Stomach (tissue), 9 donors: ENCODE data around the gene SCARB1. TPM values are rescaled to one million over a fixed set of nuclear protein-coding genes. Genes with fewer than 3 reads are reported as not detected.

ENCODE experiments used
- DNase-seq, 2 donors: peaks; one replicate each; pipeline versions ENCODE4 v3.0.0 to v3.0.0-alpha.2; 2013 to 2019
- H3K27ac ChIP-seq, 5 donors: fragments of 200-600 bp in 4 of 5; sonication (generic) in 4 of 5; one replicate each; pipeline ENCODE4 v1.5.1; 2013 to 2019; ENCODE audit warnings: mild to moderate bottlenecking in 1 of 5, moderate library complexity in 1 of 5
- H3K27me3 ChIP-seq, 3 donors: fragments of 200-600 bp; sonication (generic); one replicate each; pipeline ENCODE4 v1.5.1; 2017 to 2019; ENCODE audit warnings: mixed run types in 1 of 3
- H3K36me3 ChIP-seq, 4 donors: fragments of 200-600 bp; sonication (generic); 1 replicate in 3 of 4; 2 replicates in 1 of 4; pipeline ENCODE4 v1.5.1; 2016 to 2019
- H3K4me1 ChIP-seq, 4 donors: fragments of 200-600 bp; sonication (generic); one replicate each; pipeline ENCODE4 v1.5.1; 2016 to 2019
- H3K4me3 ChIP-seq, 4 donors: fragments of 200-600 bp; sonication (generic) in 3 of 4; one replicate each; pipeline ENCODE4 v1.5.1; 2016 to 2019; ENCODE audit warnings: mild to moderate bottlenecking in 1 of 4
- H3K9me3 ChIP-seq, 4 donors: fragments of 200-600 bp; sonication (generic); one replicate each; pipeline ENCODE4 v1.5.1; 2016 to 2019
- CTCF ChIP-seq, 7 experiments: fragments of 450-650 bp in 4 of 7; fragments of 200-600 bp in 3 of 7; sonication (generic) in 3 of 7; IDR thresholded peaks; one replicate each; pipeline ENCODE4 v1.5.1; 2016 to 2019; ENCODE audit warnings: antibody characterized with exemption in 7 of 7, control low read depth in 2 of 7, mild to moderate bottlenecking in 1 of 7
- EP300 ChIP-seq: sonication (generic); formaldehyde crosslinking; IDR thresholded peaks from one replicate; pipeline ENCODE4 v1.6.1; 2017; ENCODE audit warnings: antibody characterized with exemption
- POLR2A ChIP-seq, 4 donors: fragments of 450-650 bp; IDR thresholded peaks; one replicate each; pipeline ENCODE4 v1.6.1; 2016; ENCODE audit warnings: antibody characterized with exemption in 4 of 4, control low read depth in 2 of 4, mild to moderate bottlenecking in 1 of 4, moderate library complexity in 1 of 4
- POLR2AphosphoS5 ChIP-seq, 3 donors: sonication (generic); formaldehyde crosslinking; IDR thresholded peaks; one replicate each; pipeline ENCODE4 v1.6.1; 2016; ENCODE audit warnings: antibody characterized with exemption in 3 of 3
- WGBS, 5 donors: extraction: QIAGEN DNeasy Blood & Tissue Kit in 3 of 5; methylation state at CpG; one replicate each; pipeline versions ENCODE4 v1.1.5 to v1.1.7; 2013 to 2018; 5-methylcytosine and 5-hydroxymethylcytosine counted together
- intact Hi-C: fragments of 100-400 bp; cut with DNase I; formaldehyde crosslinking; loops from one replicate; pipeline ENCODE4 v1.15.1; 2023; ENCODE audit warnings: low total_unique reads
- polyA plus RNA-seq, 3 donors: library from polyadenylated mRNA; stranded (reverse); fragments of 200-250 nt; gene quantifications; one replicate each; pipeline ENCODE4 v1.2.3, GENCODE V29; 2013
- total RNA-seq, 5 donors: library from RNA; depleted of rRNA; stranded (reverse); fragments of >200 nt; gene quantifications; one replicate each; pipeline versions ENCODE4 v1.1.0 to v1.2.3, GENCODE V29; 2014 to 2016
- donor health status: healthy with polysubstance abuse.
- donor health status: Bipolar disorder and iron deficiency.
- donor health status: healthy.

The SCARB1 gene
- total and polyA plus RNA-seq, 8 donors = 2.9 to 63.7 (median 8.8) TPM

- H3K4me3 ChIP-seq = no peak overlapping the region
- TF ChIP-seq POLR2A (IDR thresholded peaks at IDR 0.05) = no peak
- no peak for TF ChIP-seq POLR2AphosphoS5 (IDR thresholded peaks at IDR 0.05)
- no peak for TF ChIP-seq CTCF (IDR thresholded peaks at IDR 0.05)
- no peak for TF ChIP-seq EP300
- peak overlapping the region in 4 of 5 donors; percentile 9 to 20 (median 10) for H3K27ac ChIP-seq
- peaks cover 9 to 21% (median 15%) of the 10 kb centered on the region in 4 donors for H3K4me1 ChIP-seq
- peak; percentile 65 to 84 for DNase-seq
- 60 to 71% (median 64%) methylated on average over 18 of the region's 18 CpGs for WGBS, 5 donors
- no peaks in the 10 kb centered on the region for H3K9me3 ChIP-seq
- no peaks in the 10 kb centered on the region for H3K36me3 ChIP-seq
- H3K27me3 ChIP-seq = no peaks in the 10 kb centered on the region
- intact Hi-C loops = no loop called here
Observed at GRCh38 chr12:124828264-124829007, 35.2 kb downstream of the SCARB1 start.

GRCh38 chr12:124827588-124828184 lies 36.0 kb downstream of the SCARB1 start:
- Histone ChIP-seq H3K4me1 (peaks cover 9 to 20% (median 15%) of the 10 kb centered on the region in 4 donors), H3K9me3 (no peaks in the 10 kb centered on the region), H3K36me3 (no peaks in the 10 kb centered on the region), H3K27ac (no peak overlapping the region), H3K4me3 (no peak overlapping the region), H3K27me3 (no peaks in the 10 kb centered on the region)
- WGBS, 5 donors = 73 to 84% (median 78%) methylated on average over 15 of the region's 15 CpGs
- no peak for DNase-seq
- intact Hi-C loops = no loop called here
- no peak for TF ChIP-seq EP300
- no peak for TF ChIP-seq CTCF (IDR thresholded peaks at IDR 0.05)

DNA sequence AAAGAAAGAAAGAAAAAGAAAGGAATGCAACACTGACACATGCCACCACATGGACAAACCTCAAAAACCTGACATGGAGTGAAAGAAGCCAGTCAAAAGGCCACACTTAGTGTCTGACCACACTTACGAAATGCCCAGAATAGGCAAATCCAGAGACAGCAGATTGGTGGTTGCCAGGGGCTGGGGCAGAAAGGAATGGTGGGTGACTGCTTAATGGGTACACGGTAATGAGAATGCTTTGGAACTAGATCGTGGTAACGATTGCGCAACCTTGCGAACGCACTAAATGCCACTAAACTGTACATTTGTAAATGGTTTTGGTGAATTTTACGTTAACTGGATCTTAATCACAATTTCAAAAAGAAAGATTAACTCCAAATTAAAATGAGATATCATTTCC lies 39.5 kb downstream of the SCARB1 start:
- 87 to 93% (median 91%) methylated on average over 8 of the region's 8 CpGs for WGBS, 5 donors
- H3K4me1 ChIP-seq = peaks cover 11 to 23% (median 17%) of the 10 kb centered on the region in 4 donors
- intact Hi-C loops = no loop called here
- H3K27ac ChIP-seq = no peak overlapping the region
- no peaks in the 10 kb centered on the region for H3K27me3 ChIP-seq
- no peak overlapping the region for H3K4me3 ChIP-seq
- H3K9me3 ChIP-seq = no peaks in the 10 kb centered on the region
- TF ChIP-seq EP300 (no peak), POLR2A (IDR thresholded peaks at IDR 0.05) (no peak), CTCF (IDR thresholded peaks at IDR 0.05) (no peak), POLR2AphosphoS5 (IDR thresholded peaks at IDR 0.05) (no peak)
- no peaks in the 10 kb centered on the region for H3K36me3 ChIP-seq
- DNase-seq = no peak

DNA sequence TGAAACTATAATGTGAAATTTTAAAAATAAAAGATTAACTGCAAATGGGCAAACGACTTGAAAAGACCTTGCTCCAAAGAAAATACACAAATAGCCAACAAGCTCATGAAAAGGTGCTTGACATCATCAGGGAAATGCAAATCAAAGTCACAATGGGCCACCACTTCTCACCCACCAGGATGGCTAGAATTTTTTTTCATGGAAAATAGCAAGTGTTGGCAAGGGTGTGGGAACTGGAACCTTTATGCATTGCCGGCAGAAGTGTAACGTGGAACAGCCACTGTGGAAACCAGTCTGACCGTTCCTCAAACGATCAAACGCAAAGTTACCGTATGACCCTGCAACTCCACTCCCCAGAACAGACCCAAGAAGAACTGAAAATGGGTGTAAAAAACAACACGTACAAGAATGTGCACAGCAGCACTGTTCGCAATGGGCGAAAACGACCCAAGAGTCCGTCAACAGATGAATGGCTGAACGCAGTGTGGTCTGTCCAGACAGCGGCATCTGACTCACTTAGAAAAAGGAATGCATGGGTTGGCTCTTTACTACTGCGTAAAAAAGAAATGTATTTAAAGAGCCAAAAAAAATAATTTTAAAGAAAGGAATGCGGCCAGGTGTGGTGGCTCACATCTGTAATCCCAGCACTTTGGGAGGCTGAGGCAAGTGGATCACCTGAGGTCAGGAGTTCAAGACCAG lies 40.2 kb downstream of the SCARB1 start:
- no peak for DNase-seq
- Histone ChIP-seq H3K4me1 (peaks cover 5 to 15% (median 9%) of the 10 kb centered on the region in 4 donors), H3K9me3 (no peaks in the 10 kb centered on the region), H3K4me3 (no peak overlapping the region), H3K36me3 (no peaks in the 10 kb centered on the region), H3K27ac (no peak overlapping the region), H3K27me3 (no peaks in the 10 kb centered on the region)
- WGBS, 5 donors = 86 to 92% (median 90%) methylated on average over 16 of the region's 16 CpGs
- no peak for TF ChIP-seq POLR2AphosphoS5 (IDR thresholded peaks at IDR 0.05)
- no peak for TF ChIP-seq CTCF (IDR thresholded peaks at IDR 0.05)
- TF ChIP-seq POLR2A (IDR thresholded peaks at IDR 0.05) = no peak
- TF ChIP-seq EP300 = no peak
- intact Hi-C loops = no loop called here
